Heart left ventricle (tissue), 13 donors: ENCODE results near the gene RNU2-1.

Source experiments
- CTCF ChIP-seq, 12 donors: fragments of 200-600 bp; sonication (generic) in 4 of 12; IDR thresholded peaks; one replicate each; pipeline versions ENCODE4 v1.5.0 to v1.8.0; 2018 to 2022; ENCODE audit warnings: antibody characterized with exemption in 12 of 12, mild to moderate bottlenecking in 5 of 12
- POLR2A ChIP-seq, 2 donors: fragments of 450-650 bp; IDR thresholded peaks; one replicate each; pipeline ENCODE4 v1.6.1; 2017; ENCODE audit warnings: antibody characterized with exemption in 2 of 2, mild to moderate bottlenecking in 2 of 2, moderate library complexity in 2 of 2
- donor health status: ischemic (EF 13 %, LVEDD 7.1; RV severe dilation, severe dysfunction).
- donor health status: DM: no; HTN: yes; CAD: no.
- donor health status: DM: no; HTN: no; CAD: no.
- donor health status: ischemic (EF 25% LVEDD 6.9; RV normal size, moderate dysfunction).
- donor health status: ischemic (EF 25% LVEDD 5.7; RV mildly dilated, moderate dysfunction).
- donor health status: ischemic (EF 35%, LVEDD 5.7; RV mildly dilated, moderate dysfunction).
- donor health status: nonischemic (EF 11% LVEDD 7.7; RV severe dilation, severe dysfunction).
- donor health status: DM: yes; HTN: yes; CAD: no.
- donor health status: PGD.
- donor health status: ischemic (EF 29% LVEDD 5.4; RV normal size, mild dysfunction).
- donor health status: nonischemic (EF 23%, LVEDD 6.1; RV moderate dilation, normal function).

DNA sequence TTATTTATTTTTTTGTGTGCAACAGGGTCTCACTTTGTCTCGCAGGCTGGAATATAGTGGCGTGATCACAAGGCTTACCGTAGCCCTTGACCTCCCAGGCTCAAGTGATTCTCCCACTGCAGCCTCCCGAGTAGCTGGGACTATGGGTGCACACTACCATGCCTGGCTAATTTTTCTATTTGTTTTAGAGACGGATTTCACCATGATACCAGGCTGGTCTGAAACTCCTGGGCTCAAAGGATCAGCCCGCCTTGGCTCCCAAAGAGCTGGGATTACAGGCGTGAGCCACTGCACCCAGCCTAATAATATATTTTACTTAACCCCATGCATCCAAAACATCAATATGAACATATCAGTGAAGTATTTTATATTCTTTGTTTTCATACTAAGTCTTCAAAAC lies 7.4 kb downstream of the RNU2-1 start:
- TF ChIP-seq POLR2A (IDR thresholded peaks at IDR 0.05) (no peak), CTCF (IDR thresholded peaks at IDR 0.05) (no peak)
